AG04450 (cell line): ENCODE measurements around the gene RAB29. TPM values are rescaled to one million over a fixed set of nuclear protein-coding genes. Genes with fewer than 3 reads are reported as not detected.
A peak's percentile ranks its signal among the peaks of the same experiment; 100 is the strongest.

ENCODE experiments used
- CTCF ChIA-PET: fragments of 300-600, 350-600 bp; formaldehyde crosslinking; extraction: SDS; loops from one replicate; lab custom pipeline; 2022; ENCODE audit warnings: antibody characterized with exemption, inconsistent platforms; lab: Charles Lee
- POLR2A ChIA-PET: fragments of 350-600 bp; formaldehyde crosslinking; extraction: SDS; loops from one replicate; lab custom pipeline; 2021; ENCODE audit warnings: antibody characterized with exemption, inconsistent platforms; lab: Yijun Ruan, JAX
- DNase-seq: peaks from one replicate; pipeline ENCODE4 v3.0.0-alpha.2; 2011; ENCODE audit warnings: low read depth, low spot score
- H3K27ac ChIP-seq: one replicate; pipeline ENCODE4 v1.5.1; 2012; ENCODE audit warnings: low read depth, low read length, control low read depth
- H3K27me3 ChIP-seq: one replicate; pipeline ENCODE4 v1.6.0; 2012; ENCODE audit warnings: low read length; ENCODE audit not compliant: control insufficient read depth, insufficient read depth
- H3K4me3 ChIP-seq: 2 replicates; pipeline ENCODE4 v1.5.1; 2011; ENCODE audit warnings: mild to moderate bottlenecking, low read depth, low read length, control low read depth
- H3K9me3 ChIP-seq: 2 replicates; pipeline ENCODE4 v1.5.1; 2012; ENCODE audit warnings: low read length; ENCODE audit not compliant: control insufficient read depth, insufficient read depth
- CTCF ChIP-seq: IDR thresholded peaks from 2 replicates; pipeline ENCODE4 v1.5.1; 2011; ENCODE audit warnings: low read depth, low read length, control low read depth, inconsistent platforms
- polyA plus RNA-seq: library from polyadenylated mRNA; depleted of rRNA; stranded (reverse); fragments of >200 nt; gene quantifications from 2 replicates; pipeline ENCODE4 v1.2.3, GENCODE V29; 2011

The RAB29 gene
- polyA plus RNA-seq, 1 experiment, result 14.6 TPM

GRCh38 chr1:205817364-205817763 lies 42.1 kb upstream of the RAB29 start:
- no peaks in the 10 kb centered on the region for H3K9me3 ChIP-seq
- H3K27me3 ChIP-seq, result peaks cover 10% of the 10 kb centered on the region
- POLR2A ChIA-PET, result no interaction called here
- no peak overlapping the region for H3K27ac ChIP-seq
- CTCF ChIA-PET, result interaction anchor here (0.6 to 1.2 kb wide), 3 partner anchors 46 to 167 kb away, joined by 3 read pairs; no protein-coding TSS in a partner anchor
- no peak for DNase-seq
- no peak for TF ChIP-seq CTCF
- no peak overlapping the region for H3K4me3 ChIP-seq

GRCh38 chr1:205813755-205814058 lies 38.4 kb upstream of the RAB29 start:
- POLR2A ChIA-PET, result no interaction called here
- Histone ChIP-seq H3K4me3 (peak overlapping the region; percentile 83), H3K27ac (no peak overlapping the region), H3K9me3 (no peaks in the 10 kb centered on the region), H3K27me3 (peaks cover 5% of the 10 kb centered on the region)
- no peak for DNase-seq
- CTCF ChIA-PET, result interaction anchor here (5.1 kb wide), 1 partner anchor 164 kb away, joined by 35 read pairs; no protein-coding TSS in a partner anchor
- TF ChIP-seq CTCF, result no peak

DNA sequence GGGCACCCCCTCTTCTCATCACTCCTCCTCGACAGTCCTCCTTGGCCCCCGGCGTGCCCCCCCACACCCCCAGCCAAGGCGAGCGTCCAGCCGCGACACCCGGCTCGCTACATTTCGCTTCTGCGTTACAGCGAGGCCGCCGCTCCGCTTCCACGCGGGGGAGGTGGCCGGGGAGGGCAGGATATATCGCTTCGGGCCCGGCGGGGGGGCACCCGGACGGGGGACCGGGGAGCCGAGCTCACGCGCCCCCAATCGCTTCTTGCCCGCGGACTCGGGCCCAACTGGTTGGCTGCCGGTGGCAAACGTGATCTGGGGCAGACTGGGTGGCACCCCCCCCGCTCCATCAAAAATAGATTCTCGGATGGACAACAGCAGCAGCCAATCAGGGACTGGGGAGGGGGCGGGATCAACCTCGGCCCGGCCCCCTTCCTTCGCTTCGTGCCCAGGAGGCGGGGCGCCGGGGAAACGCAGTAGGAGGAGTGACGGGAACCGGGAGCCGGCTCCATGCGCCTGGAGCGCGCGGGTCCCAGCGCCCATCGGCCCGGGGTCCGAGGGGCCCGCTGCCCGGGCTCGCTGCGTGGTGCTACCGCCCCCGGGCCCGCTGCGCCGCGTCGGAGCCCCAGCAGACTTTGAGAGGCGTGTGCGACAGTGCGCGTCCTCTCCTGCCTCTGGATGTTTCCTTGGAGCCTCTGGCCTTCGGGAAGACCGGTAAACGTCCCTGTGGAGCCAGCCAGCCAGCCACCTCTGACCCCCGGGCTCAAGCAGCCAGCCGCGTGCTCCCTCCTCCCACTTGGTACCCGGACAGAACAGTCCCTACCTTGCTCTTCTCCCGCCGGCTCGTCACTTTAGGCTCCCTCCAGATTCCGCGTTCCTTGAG lies 37.8 kb upstream of the RAB29 start, which contains the start of gene SLC41A1:
TSS of gene SLC41A1 (minus strand) at position 321 of the 877 bp plus-strand sequence. CDS start 2,757 bp downstream, outside the sequence.
- TF ChIP-seq CTCF, result no peak
- peak; percentile 63 for DNase-seq
- Histone ChIP-seq H3K27me3 (peaks cover 3% of the 10 kb centered on the region), H3K9me3 (no peaks in the 10 kb centered on the region), H3K27ac (peak within 1 kb of the TSS; percentile 57), H3K4me3 (peak within 1 kb of the TSS; percentile 83)
- CTCF ChIA-PET, result interaction anchor here (5.1 kb wide), 1 partner anchor 164 kb away, joined by 35 read pairs; no protein-coding TSS in a partner anchor
- POLR2A ChIA-PET, result interaction anchor here (1.0 kb wide), 1 partner anchor 25 kb away, joined by 4 read pairs; no protein-coding TSS in a partner anchor

- ChIA-PET POLR2A (interaction anchor here (1.0 kb wide), 1 partner anchor 26 kb away, joined by 4 read pairs; no protein-coding TSS in a partner anchor), CTCF (interaction anchor here (1.8 to 5.1 kb wide), 3 partner anchors 21 to 165 kb away, joined by 4 to 35 read pairs (median 20); no protein-coding TSS in a partner anchor)
- H3K9me3 ChIP-seq, result no peaks in the 10 kb centered on the region
- peaks cover 3% of the 10 kb centered on the region for H3K27me3 ChIP-seq
- no peak for TF ChIP-seq CTCF
- peak overlapping the region; percentile 57 for H3K27ac ChIP-seq
- no peak for DNase-seq
- H3K4me3 ChIP-seq, result peak overlapping the region; percentile 83
Observed at GRCh38 chr1:205812271-205812877, 37.1 kb upstream of the RAB29 start.
